Stimulated activated CD8-positive, alpha-beta memory T cell treated with anti-CD3 and anti-CD28 coated beads, Interleukin-7, amount 100 ng/mL, for 48 hours (primary cell): Measurements from ENCODE around the gene ZBTB7A.

ENCODE experiments used
- DNase-seq, 2 donors: peaks; one replicate each; pipeline ENCODE4 v3.0.0-alpha.2; 2020; ENCODE audit warnings: low read depth in 1 of 2; ENCODE audit errors: extremely low read depth in 1 of 2

The ZBTB7A gene

GRCh38 chr19:4038661-4039423 is 27.9 kb downstream of the ZBTB7A start:
- no peak for DNase-seq

- DNase-seq: no peak
Measured at GRCh38 chr19:4038057-4038456, 28.6 kb downstream of the ZBTB7A start.

GRCh38 chr19:4037301-4037949 is 29.3 kb downstream of the ZBTB7A start:
- no peak for DNase-seq

- DNase-seq: no peak
Measured at GRCh38 chr19:4036576-4037300, 30.0 kb downstream of the ZBTB7A start.

GRCh38 chr19:4035582-4035981 is 31.1 kb downstream of the ZBTB7A start:
- DNase-seq: no peak

- DNase-seq: no peak
Measured at GRCh38 chr19:4035018-4035566, 31.6 kb downstream of the ZBTB7A start.

- no peak for DNase-seq
Measured at GRCh38 chr19:4034048-4035017, 32.4 kb downstream of the ZBTB7A start.

- DNase-seq: no peak
Measured at GRCh38 chr19:4033028-4033956, 33.4 kb downstream of the ZBTB7A start.

- DNase-seq: no peak
Measured at GRCh38 chr19:4032436-4032835, 34.3 kb downstream of the ZBTB7A start.

GRCh38 chr19:4031420-4031819 is 35.3 kb downstream of the ZBTB7A start:
- DNase-seq: no peak

GRCh38 chr19:4030981-4031380 is 35.7 kb downstream of the ZBTB7A start:
- DNase-seq: no peak

GRCh38 chr19:4030552-4030951 is 36.1 kb downstream of the ZBTB7A start:
- DNase-seq: no peak

GRCh38 chr19:4029247-4029614 is 37.5 kb downstream of the ZBTB7A start:
- DNase-seq: no peak

GRCh38 chr19:4028334-4029246 is 38.1 kb downstream of the ZBTB7A start:
- DNase-seq: no peak

GRCh38 chr19:4027146-4027545 is 39.6 kb downstream of the ZBTB7A start:
- DNase-seq: no peak

GRCh38 chr19:4025317-4025716 is 41.4 kb downstream of the ZBTB7A start:
- DNase-seq: no peak

GRCh38 chr19:4023600-4024398 is 42.9 kb downstream of the ZBTB7A start:
- DNase-seq: no peak

GRCh38 chr19:4019578-4019977 is 47.1 kb downstream of the ZBTB7A start:
- no peak for DNase-seq
